ENCODE measurements around the gene HPS6.
"Not testable (repeated sequence)": the region's sequence is repeated elsewhere in the genome, so short reads cannot be mapped to it uniquely, and the experiment has no call there.

Gene HPS6

DNA sequence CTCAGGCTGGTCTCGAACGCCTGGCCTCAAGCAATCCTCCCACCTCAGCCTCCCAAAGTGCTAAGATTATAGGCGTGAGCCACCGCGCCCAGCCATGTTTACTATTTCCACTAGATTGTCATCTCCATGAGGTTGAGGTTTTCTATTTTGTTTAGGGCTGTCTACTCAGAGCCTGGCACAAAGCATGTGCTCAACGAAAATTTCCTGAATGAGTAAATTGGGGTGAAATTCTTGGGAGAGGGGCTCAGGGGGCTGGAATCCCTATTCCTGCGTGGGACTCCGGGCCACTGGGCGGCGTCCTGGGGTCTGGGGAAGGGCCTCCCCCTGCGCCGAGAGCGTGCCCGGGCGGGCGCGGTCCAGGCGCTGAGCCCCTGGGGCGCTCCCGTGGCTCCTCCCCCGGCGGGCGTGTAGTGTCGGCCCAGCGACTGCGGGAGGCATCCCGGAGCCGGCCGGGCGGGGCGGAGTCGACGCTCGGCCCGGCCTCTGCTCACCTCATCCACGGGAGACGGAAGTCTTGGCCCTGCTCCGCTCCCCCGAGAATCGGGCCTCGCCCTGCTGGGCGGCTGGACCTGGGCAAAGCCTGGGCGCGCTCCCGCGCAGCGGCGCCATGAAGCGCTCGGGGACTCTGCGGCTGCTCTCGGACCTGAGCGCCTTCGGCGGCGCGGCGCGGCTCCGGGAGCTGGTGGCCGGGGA, at the start of gene HPS6:
Gene HPS6 (plus strand): TSS at position 482 of the 693 bp plus-strand sequence. CDS start 126 bp downstream, at position 608.
- DNase-seq (ENCODE audit: low read depth) = peak; percentile 84

DNA sequence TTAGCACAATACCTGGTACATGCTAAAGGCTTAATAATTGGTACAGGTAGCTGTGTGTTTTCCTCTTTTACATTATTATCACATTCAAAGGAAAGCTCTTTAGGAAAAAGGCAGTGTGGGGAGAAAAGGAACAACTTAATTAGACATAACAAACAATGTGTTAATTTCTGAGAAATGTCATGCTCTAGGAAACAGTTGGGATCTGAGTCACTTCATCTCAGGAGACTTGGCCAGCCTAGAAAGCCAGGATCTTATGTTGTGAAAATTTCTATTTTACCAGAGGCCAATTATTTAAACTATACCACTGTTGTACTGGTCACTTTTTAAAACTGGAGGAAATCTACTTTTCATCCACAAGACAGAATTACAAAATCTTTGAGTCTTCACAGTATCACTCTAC, 48.7 kb upstream of the HPS6 start:
- no peak for DNase-seq (ENCODE audit: low read depth)

DNA sequence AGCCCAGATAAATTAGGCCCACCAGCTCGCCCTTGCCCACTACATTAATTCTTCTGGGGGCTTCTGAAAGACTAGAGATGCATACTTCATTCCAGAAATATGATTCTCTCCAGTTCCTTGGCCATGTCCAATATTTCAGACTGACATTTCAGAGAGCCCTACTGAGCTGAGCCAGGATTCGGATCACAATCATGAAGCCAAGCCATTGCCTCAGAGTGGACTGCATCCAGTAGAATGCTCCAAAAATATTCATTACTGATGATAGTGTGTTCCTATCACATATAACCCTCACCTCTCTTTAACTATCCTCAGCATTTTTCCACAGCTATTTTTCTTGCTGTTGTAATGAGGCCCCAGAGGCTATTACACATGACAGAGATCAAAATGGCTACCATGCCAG, 47.9 kb upstream of the HPS6 start:
- DNase-seq (ENCODE audit: low read depth) = no peak

DNA sequence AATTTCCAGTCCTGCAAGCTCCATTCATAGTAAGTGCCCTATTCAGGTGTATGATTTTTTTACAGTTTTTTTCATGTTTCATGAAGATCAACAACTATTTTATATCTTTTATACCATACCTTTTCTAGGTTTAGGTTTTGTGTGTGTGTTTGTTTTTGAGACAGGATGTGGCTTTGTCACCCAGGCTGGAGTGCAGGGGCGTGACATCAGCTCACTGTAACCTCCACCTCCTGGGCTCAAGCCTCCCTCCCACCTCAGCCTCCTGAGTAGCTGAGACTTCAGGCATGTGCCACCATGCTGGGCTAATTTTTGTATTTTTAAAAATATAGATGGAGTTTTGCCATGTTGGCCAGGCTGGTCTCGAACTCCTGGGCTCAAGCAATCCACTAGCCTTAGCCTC, 44.2 kb upstream of the HPS6 start:
- no peak for DNase-seq (ENCODE audit: low read depth)

DNA sequence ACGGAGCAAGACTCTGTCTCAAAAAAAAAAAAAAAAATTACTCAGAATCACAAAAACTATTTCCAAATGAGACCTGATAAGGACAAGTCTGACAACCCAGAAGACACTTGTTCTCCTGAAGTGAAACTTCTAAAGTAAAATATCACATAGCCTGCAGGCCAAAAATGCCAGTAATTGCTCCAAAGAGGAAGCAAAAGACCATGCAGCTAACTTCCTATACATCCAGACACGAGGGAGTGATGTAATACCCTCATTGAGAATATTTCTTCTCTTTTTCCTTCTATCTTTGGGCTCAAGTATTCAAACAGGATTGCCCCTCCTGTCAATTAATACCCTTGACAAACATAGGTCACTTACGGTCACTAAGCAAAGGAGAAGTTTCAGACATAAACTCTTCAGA, 40.4 kb upstream of the HPS6 start:
- DNase-seq (ENCODE audit: low read depth) = no peak

DNA sequence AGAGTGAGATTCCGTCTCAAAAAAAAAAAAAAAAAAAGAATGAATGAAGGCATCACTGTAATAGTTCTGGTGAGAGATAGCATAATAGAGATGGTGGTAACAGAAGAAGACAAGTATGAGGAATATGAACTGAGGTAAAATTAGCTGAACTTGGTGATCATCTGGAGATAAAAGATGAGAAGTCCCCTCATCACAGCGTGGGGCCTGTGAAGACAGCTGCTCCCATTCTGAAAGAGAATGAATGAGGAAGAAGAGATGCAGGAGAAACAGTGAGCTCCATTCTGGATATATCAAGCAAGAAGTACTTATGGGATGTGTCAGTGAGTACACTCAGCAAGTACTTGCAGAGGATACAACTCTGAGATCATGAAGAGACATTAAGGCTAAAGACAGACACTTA, 37.9 kb upstream of the HPS6 start:
- no peak for DNase-seq (ENCODE audit: low read depth)

DNA sequence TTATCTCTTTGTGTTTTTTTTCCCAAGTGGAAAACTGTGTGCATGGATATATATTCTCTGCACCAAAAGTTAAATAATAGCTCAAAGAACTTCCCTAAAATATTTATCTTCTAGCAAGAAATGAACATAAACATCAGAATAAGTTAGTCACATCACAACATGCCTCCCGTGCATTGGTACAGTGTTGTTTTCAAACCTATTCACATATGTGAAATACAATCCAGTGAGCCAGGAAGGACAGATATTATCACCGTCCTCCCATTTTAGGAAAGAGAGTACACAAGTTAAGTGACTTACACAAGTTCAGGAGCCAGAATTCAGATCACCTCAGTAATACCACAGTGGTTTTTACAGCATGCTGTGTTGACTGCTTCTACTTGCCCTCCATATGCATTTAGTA, 31.4 kb upstream of the HPS6 start:
- DNase-seq (ENCODE audit: low read depth) = no peak

DNA sequence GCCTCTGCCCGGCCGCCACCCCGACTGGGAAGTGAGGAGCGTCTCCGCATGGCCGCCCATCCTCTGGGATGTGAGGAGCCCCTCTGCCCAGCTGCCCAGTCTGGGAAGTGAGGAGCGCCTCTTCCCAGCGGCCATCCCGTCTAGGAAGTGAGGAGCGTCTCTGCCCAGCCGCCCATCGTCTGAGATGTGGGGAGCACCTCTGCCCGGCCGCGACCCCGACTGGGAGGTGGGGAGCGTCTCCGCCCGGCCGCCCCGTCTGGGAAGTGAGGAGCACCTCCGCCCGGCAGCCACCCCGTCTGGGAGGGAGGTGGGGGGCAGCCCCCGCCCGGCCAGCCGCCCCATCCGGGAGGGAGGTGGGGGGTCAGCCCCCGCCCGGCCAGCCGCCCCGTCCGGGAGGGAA, 29.3 kb upstream of the HPS6 start:
- not testable (repeated sequence) for DNase-seq (ENCODE audit: low read depth)

DNA sequence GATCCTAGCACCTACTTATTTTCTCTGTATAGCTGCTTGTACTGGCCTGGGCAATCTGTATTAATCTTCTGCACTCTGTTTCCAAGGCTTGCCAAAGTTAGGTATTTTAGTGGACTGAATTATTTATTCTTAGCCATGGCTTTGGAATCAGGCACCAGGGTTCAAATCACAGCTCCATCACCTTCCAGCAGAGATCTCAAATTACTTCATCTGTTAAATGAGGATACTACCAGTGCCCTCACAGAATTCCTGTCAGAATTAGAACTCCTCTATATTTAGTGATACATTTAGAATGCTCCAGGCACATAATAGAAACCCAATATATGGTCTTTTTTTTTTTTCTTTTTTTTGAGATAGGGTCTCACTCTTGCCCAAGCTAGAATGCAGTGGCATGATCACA, 26.7 kb upstream of the HPS6 start:
- no peak for DNase-seq (ENCODE audit: low read depth)

DNA sequence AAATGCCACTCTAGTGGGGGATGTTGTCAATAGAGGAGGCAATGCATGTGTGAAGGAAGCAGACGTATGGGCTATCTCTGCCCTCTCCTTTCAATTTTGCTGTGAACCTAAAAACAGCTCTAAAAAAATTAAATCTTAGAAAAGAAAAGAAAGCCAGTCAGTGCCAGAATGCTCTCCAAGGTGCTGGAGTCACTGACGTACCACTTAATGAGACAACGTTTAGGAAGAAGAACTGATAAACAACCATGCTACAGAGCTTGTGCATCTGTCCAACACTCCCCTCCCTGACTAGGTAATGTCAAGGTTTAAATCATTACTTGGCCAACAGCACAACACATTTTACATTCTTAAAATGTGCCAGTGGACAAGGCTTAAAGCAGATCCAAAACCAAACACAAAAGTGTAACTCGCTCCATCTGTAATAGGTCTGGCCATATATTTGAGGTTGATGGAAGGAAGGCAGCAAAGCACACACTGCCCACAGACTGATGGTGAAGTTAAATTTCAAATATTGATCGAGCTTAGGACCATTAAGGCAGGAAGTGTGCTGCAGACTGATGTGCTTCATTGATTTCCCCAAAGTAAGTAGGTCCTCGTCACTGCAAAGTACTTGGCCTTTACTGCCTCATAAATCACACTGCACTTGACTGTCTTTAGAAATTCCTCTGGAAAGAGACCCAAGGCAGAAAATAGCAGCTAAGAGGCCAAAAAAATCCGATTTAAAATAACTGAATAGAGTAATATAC, 24.7 kb upstream of the HPS6 start:
- DNase-seq (ENCODE audit: low read depth) = no peak

DNA sequence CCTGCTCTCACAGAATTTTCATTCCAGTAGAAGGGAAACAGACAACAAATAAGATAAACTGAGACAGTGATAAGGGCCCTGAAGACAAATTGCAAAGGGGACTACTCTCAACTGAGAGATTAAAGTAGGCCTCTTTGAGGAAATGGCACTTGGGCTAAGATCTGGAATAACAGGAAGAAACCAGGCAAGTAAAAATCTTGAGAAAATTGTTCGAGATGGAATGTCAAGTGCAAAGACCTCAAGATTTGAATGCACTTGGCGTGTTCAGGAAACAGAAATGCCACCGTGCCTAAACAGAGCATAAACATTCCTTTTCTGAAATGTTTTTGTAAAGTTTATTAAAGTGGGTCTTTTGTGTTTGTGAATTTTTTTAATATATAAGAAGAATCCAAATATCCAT, 19.9 kb upstream of the HPS6 start:
- no peak for DNase-seq (ENCODE audit: low read depth)

DNA sequence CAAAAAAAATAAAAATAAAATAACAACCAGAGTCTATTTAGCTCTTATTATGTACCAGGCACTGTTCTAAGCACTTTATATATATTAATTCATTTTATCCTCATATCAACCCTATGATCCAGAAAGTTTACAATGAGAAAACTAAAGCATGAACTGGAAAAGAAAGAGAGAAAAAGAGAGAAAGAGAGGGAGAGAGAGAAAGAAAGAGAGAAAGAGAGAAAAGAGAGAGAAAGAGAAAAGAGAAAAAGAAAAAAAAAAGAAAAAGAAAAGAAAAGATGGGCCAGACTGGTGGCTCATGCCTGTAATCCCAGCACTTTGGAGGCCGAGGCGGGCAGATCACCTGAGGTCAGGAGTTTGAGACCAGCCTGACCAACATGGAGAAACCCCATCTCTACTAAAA, 19.1 kb upstream of the HPS6 start:
- no peak for DNase-seq (ENCODE audit: low read depth)

DNA sequence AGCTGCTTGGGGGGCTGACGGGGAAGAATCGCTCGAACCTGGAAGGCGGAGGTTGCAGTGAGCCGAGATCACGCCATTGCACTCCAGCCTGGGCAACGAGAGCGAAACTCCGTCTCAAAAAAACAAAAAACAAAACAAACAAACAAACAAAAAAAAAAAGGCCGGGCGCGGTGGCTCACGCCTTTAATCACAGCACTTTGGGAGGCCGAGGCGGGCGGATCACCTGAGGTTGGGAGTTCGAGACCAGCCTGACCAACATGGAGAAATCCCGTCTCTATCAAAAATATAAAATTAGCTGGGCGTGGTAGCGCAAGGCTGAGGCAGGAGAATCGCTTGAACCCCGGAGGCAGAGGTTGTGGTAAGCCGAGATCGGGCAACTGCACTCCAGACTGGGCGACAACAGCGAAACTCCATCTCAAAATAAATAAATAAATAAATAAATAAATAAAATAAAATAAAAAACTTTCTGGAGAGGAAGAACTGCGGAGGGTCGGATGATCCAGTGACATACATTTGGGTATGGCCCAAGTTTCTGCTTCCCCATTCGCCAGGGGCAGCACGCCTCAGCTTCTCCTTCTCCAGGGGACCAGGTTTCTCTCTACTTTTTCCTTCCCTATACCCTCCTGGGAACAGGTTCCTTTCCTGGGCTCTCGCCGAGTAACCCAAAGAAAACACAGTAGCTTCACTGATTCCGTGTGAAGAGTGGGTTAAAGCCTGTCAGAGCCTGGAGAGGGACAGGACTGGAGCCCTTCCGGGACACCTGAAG, 10.1 kb upstream of the HPS6 start:
- not testable (repeated sequence) for DNase-seq (ENCODE audit: low read depth)

DNA sequence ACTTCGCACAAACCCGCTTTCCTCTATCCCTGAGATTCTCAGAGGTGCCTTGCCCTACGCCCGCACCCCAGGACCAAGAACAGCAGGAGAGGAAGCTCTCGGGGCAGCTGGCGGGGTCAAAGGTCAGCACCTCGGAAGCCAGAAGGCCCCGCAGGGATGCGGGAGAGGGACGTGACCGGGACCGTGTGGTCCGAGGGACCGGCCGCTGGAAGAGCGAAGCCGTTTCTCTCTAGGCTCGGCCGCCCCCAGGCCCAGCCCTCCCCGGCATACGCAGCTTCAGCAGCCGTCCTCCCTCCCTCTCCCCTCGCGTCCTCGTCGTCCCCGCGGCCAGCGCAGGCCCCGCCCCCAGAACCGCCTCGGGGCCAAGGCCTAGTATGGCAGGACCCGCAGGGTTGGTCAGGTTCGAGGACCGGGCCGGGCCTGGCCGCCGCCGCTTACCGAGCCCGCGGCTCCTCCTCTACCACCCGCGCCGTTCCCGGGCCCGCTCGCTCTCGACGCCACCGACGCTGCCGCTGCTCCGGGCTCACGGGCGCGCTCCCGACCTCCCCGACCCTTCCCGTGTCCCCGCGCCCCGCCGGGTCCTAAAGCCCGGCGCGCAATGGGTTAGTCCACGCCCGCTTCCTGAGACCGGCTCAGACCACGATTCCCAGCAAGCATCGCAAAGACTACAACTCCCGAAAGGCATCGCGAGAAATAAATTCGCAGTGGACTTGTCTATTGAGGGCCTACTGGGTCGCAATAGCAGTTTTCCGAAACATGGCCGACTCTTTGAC, 9.3 kb upstream of the HPS6 start, which contains the start of gene ARMH3:
Gene ARMH3 (minus strand): TSS at position 527 of the 773 bp plus-strand sequence. CDS start 16,059 bp downstream, outside the sequence.
- peak; percentile 78 for DNase-seq (ENCODE audit: low read depth)

DNA sequence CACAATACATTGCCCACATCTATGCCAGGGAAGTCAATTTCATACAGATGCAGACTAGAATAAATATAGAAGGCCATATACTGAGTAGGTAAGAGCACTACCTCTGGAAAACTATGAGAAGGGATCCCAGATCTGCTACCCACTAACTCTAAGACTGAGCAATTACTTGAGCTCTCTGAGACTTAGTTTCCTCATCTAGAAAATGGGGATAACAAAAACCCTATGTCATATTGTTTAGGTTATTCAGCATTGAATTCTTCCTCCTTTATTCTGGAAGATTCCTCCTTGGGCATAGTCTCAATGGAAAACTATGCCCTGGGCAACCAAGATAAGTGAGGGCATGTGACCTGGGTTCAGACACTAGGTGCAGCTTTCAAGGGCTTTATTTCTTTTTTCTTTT, 5.2 kb upstream of the HPS6 start:
- DNase-seq (ENCODE audit: low read depth) = no peak

DNA sequence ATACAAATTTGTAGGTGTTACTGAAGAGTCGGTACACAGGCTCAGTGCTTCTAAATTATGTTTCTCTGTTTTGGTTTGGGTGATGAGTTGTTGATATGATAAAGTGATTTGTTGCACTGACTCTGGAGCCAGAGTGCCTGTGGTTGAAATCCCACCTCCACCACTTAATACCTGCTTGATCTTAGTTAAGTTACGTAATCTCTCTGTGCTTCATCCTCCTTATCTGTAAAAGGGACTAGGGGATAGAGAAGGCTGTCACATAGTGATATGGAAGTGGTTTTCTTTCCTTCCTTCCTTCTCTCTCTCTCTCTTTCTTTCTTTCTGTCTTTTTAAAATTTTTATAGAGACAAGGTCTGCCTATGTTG, 664 bp upstream of the HPS6 start:
- no peak for DNase-seq (ENCODE audit: low read depth)

DNA sequence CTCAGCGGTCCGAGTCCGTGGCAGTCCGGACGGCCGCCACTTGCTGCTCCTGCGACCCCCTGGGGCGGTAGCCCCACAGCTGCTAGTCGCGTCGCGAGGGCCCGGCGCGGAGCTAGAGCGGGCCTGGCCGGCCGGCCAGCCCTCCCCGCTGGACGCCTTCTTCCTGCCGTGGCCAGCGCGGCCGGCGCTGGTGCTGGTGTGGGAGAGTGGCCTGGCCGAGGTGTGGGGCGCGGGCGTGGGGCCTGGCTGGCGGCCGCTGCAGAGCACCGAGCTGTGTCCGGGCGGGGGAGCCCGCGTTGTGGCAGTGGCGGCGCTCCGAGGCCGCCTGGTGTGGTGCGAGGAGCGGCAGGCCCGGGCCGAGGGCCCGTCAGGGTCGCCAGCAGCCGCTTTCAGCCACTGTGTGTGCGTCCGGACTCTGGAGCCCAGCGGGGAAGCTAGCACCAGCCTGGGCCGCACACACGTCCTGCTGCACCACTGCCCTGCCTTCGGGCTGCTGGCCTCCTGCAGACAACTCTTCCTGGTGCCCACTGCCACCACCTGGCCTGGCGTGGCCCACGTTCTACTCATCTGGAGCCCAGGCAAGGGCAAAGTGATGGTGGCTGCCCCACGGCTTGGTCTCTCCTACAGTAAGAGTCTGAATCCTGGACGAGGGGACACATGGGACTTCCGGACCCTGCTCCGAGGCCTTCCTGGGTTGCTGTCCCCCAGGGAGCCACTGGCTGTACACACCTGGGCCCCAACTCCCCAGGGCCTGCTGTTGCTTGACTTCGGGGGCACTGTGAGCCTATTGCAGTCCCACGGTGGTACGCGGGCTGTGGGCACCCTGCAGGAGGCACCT, 631 bp downstream of the HPS6 start:
- DNase-seq (ENCODE audit: low read depth) = peak; percentile 6

DNA sequence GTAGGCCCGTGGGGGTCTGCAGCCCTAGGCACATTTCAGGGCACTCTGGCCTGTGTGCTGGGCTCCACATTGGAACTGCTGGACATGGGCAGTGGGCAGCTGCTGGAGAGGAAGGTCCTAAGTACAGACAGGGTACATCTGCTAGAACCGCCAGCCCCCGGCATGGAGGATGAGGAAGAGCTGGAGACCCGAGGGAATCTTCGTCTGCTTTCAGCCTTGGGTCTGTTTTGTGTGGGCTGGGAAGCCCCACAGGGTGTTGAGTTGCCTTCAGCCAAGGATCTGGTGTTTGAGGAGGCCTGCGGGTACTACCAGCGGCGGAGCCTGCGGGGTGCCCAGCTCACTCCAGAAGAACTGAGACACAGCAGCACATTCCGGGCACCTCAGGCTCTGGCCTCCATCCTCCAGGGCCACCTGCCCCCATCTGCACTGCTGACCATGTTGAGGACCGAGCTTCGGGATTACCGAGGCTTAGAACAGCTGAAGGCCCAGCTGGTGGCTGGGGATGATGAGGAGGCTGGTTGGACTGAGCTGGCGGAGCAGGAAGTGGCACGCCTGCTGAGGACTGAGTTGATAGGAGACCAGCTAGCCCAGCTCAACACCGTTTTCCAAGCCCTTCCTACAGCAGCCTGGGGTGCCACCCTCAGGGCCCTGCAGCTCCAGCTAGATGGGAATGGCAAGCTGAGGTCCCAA, 1.4 kb downstream of the HPS6 start:
- DNase-seq (ENCODE audit: low read depth) = no peak

DNA sequence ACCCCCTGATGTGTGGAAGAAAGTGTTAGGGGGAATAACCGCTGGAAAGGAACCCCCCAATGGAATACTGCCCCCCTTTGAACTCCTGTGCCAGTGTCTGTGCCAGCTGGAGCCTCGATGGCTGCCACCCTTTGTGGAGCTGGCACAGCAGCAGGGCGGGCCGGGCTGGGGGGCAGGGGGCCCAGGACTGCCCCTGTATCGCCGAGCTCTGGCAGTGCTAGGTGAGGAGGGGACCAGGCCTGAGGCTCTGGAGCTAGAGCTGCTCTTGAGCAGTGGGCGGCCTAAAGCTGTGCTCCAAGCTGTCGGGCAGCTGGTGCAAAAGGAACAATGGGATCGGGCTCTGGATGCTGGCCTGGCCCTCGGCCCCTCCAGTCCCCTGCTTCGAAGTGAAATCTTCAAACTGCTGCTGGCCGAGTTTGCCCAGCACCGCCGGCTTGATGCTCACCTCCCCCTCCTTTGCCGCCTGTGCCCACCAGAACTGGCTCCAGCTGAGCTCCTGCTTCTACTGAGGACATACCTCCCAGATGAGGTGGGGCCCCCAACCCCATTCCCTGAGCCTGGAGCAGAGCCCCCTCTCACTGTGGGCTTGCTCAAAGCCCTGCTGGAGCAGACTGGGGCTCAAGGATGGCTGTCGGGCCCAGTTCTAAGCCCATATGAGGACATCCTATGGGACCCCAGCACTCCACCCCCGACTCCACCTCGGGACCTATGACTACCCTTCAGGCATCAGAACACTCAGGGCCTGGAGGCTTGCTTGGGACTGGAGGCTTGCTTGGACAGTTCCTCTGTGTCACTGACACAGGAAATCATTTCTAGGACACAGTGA, 2.2 kb downstream of the HPS6 start:
- no peak for DNase-seq (ENCODE audit: low read depth)

DNA sequence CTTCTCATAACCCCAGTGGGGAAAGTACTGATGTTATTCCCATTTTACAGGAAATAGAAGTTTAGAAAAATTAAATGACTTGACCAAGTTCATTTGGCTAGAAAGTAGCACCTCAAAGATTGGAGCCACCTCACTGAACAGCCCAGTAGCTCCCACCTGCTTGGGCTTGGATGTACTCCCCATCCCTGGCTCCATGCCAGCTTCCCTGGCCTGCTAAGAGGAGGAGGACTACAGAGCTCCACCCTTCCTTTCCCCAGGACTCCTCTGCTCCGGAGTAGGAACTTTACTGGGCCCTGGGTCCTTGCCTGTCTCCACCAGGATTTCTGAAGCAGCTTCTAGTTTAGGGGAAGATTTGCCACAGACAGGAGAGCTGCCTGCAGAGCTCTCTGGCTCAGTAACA, 3.1 kb downstream of the HPS6 start:
- DNase-seq (ENCODE audit: low read depth) = no peak
